SK-N-MC (cell line): Measurements from ENCODE around the gene SBF2.

ENCODE experiments used
- DNase-seq: peaks from one replicate; pipeline ENCODE4 v3.0.0-alpha.2; 2011; ENCODE audit warnings: low read depth, low spot score
- H3K27ac ChIP-seq: fragments of 200-600 bp; sonication (generic); 2 replicates; pipeline ENCODE4 v1.5.1; 2016; ENCODE audit warnings: mixed run types
- H3K36me3 ChIP-seq: fragments of 200-600 bp; sonication (generic); 2 replicates; pipeline ENCODE4 v1.6.1; 2017; ENCODE audit warnings: antibody characterized with exemption, low read length, mixed read lengths; ENCODE audit not compliant: insufficient read depth
- H3K4me3 ChIP-seq: fragments of 200-600 bp; sonication (generic); 2 replicates; pipeline ENCODE4 v1.5.1; 2016
- H3K9ac ChIP-seq: fragments of 200-600 bp; sonication (generic); 2 replicates; pipeline ENCODE4 v1.8.0; 2017; ENCODE audit warnings: mixed run types, mixed read lengths; ENCODE audit not compliant: insufficient read length
- H3K9me3 ChIP-seq: fragments of 200-600 bp; sonication (generic); 2 replicates; pipeline ENCODE4 v1.6.1; 2017; ENCODE audit warnings: low read depth, mild to moderate bottlenecking, antibody characterized with exemption, low read length, moderate library complexity, mixed read lengths
- EZH2 ChIP-seq: fragments of 200-600 bp; sonication (generic); IDR thresholded peaks from one replicate; pipeline ENCODE4 v1.6.1; 2017; ENCODE audit warnings: antibody characterized with exemption
- FOXP2 ChIP-seq: optimal IDR thresholded peaks from 2 replicates; pipeline ENCODE3; 2011; ENCODE audit warnings: mild to moderate bottlenecking, moderate library complexity; ENCODE audit not compliant: insufficient read depth; ENCODE audit errors: extremely low read length, control extremely low read depth
- POLR2AphosphoS5 ChIP-seq: IDR thresholded peaks from 2 replicates; pipeline ENCODE4 v1.6.1; 2012; ENCODE audit warnings: mild to moderate bottlenecking, low read depth, low read length, borderline replicate concordance

The SBF2 gene

DNA sequence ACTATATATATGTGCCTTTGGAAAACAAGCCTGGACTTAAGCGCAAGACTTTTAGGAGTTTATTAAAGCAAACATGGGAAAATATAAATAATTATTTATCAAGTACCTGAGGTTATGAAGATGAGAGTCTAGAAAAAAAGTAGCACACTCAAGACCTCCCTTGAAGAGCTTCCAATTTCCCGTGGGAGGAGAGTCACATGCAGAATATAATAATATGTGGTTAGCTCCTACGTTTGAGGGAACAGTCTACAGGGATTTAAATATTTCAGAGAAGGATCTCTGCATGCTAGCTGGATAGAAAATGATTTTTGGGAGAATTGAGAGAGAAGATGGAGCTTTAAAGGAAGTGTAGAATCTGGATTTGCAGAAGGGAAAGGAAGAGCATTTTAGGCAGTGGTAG lies 446.4 kb downstream of the SBF2 start:
- Histone ChIP-seq H3K4me3 (no peak overlapping the region), H3K27ac (no peak overlapping the region), H3K9ac (no peak overlapping the region), H3K36me3 (peaks cover 31% of the 10 kb centered on the region; the same call in 1 of the 2 replicates), H3K9me3 (no peaks in the 10 kb centered on the region)
- no peak for DNase-seq
- TF ChIP-seq FOXP2, result no peak
- no peak for TF ChIP-seq EZH2

DNA sequence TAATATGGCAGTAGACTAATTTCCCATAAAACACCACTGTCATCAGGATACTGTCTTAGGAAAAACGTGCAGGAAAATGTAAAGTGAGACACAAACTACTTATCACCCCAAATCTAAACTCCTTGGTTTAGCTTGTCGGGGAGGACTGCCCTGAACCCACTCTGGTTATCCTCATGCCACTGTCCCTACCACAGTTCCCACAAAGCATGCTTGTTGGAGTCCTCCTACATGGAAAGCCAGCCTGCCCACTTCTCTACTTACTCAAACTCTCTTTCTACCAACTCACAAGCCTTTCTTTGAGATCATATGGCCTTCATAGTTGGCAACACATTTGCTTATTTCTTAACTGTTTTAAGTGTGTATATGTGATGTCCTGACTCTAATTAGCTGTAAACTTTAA lies 451.1 kb downstream of the SBF2 start:
- H3K27ac ChIP-seq, result no peak overlapping the region

DNA sequence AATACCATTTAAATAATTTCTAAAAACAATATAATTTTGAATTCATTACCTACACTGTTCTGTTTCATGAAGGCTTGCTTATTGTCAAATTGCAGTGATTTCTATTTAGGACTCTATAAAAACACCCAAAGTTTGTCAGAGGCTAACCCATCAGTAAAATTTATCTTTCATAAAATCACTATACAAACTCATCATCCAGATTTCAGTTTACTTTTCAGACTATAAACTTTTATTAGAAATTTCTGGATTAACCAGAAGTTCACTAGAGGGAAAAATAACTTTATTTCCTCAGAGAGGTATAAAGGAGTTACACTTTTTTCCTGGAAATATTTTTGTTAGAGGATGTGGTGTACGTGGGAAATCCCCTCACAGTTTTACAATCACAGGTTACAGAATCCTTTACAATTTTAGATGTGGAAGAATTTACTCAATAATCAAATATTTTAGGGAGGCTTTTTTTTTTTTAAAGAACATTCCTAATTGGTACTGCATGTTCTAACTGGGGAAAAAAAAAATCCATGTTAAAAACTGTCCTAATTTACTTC lies 453.5 kb downstream of the SBF2 start:
- no peak overlapping the region for H3K9ac ChIP-seq
- H3K36me3 ChIP-seq, result peaks cover 20% of the 10 kb centered on the region; the same call in 1 of the 2 replicates
- H3K27ac ChIP-seq, result no peak overlapping the region
- no peak for DNase-seq
- H3K9me3 ChIP-seq, result no peaks in the 10 kb centered on the region
- H3K4me3 ChIP-seq, result no peak overlapping the region
- TF ChIP-seq POLR2AphosphoS5, result no peak
- TF ChIP-seq EZH2, result no peak
- TF ChIP-seq FOXP2, result no peak

More for the DNA sequence above, 451.1 kb downstream of the SBF2 start:
- TF ChIP-seq POLR2AphosphoS5 (no peak), FOXP2 (no peak)
- Histone ChIP-seq H3K4me3 (no peak overlapping the region), H3K36me3 (peaks cover 35% of the 10 kb centered on the region; the same call in 1 of the 2 replicates), H3K9me3 (no peaks in the 10 kb centered on the region), H3K9ac (no peak overlapping the region)
- no peak for DNase-seq

DNA sequence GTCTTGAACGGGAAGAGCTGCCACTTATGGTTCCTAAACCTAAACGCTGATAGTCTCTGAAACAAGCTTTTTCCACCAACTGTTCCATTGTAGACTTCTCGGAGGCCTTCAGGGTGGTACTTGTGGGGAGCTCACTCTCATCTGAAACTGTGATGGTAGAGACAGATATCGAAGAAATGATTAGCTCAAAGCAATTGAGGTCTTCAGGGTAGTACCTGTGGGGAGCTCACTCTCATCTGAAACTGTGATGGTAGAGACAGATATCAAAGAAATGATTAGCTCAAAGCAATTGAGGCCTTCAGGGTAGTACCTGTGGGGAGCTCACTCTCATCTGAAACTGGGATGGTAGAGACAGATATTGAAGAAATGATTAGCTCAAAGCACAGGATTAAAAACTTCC lies 454.5 kb downstream of the SBF2 start:
- H3K9me3 ChIP-seq, result no peaks in the 10 kb centered on the region
- no peak for DNase-seq
- H3K27ac ChIP-seq, result no peak overlapping the region
- no peak for TF ChIP-seq EZH2
- TF ChIP-seq FOXP2, result no peak
- no peak for TF ChIP-seq POLR2AphosphoS5
- H3K9ac ChIP-seq, result no peak overlapping the region
- H3K4me3 ChIP-seq, result no peak overlapping the region
- H3K36me3 ChIP-seq, result peaks cover 15% of the 10 kb centered on the region; the same call in 1 of the 2 replicates

DNA sequence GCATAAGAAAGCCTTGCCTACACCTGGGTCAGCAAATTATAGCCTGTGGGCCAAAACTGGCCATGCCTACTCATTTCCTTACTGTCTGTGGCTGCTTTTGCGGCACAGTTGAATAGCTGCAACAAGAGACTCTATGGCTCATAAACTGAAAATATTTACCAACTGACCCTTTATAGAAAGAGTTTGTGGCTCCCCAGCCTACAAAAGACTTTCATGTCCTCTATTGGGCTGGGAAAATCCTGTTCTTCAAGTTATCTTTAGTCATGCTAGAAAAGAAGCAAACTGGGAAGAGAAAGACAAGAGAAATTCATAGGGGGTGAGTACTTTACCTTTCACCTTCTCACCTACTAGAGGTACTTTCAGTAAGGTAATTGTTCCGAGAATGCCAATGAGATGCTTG lies 455.1 kb downstream of the SBF2 start:
- Histone ChIP-seq H3K9ac (no peak overlapping the region), H3K36me3 (peaks cover 12% of the 10 kb centered on the region; the same call in 1 of the 2 replicates), H3K4me3 (no peak overlapping the region), H3K27ac (no peak overlapping the region), H3K9me3 (no peaks in the 10 kb centered on the region)
- no peak for DNase-seq
- TF ChIP-seq POLR2AphosphoS5, result no peak
- no peak for TF ChIP-seq FOXP2
- TF ChIP-seq EZH2, result no peak

DNA sequence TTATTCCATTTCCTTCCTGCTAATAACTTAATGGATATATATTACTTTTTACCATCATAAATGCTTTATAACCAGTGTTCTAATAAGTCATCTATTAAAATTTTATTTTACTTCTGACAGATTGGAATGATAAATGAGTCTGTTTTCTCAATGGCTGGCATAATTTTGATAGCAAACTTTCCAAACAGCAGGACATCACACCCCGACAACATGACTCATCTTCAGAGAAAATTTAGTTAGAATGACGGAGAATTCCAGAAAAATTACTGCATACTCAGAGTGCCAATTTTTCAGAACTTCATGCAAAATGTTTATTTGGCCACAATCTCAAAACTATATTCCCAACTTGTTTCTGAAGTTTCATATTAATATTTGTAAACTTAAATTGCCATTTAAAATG lies 455.8 kb downstream of the SBF2 start:
- Histone ChIP-seq H3K9ac (no peak overlapping the region), H3K27ac (no peak overlapping the region), H3K9me3 (no peaks in the 10 kb centered on the region), H3K4me3 (no peak overlapping the region), H3K36me3 (peaks cover 12% of the 10 kb centered on the region; the same call in 1 of the 2 replicates)
- no peak for DNase-seq
- TF ChIP-seq POLR2AphosphoS5 (no peak), EZH2 (no peak), FOXP2 (no peak)

DNA sequence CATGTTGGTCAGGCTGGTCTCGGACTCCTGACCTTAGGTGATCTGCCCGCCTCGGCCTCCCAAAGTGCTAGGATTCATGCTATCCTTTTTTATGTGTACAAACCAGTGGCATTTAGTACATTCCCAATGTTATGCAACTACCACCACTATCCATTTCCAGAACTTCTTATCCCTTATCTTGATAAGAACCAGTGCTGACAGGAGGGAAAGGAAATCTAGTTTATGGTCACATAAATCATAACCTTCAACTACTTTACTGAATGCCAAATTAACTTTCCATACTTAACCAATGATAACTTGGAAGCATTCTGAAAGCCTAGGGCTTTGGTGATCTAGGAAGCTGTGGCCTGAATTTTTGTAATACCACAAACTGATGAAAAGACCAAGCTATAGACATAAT lies 459.7 kb downstream of the SBF2 start:
- Histone ChIP-seq H3K9ac (no peak overlapping the region), H3K36me3 (peaks cover 12% of the 10 kb centered on the region; the same call in 1 of the 2 replicates), H3K4me3 (no peak overlapping the region), H3K27ac (no peak overlapping the region), H3K9me3 (no peaks in the 10 kb centered on the region)
- TF ChIP-seq EZH2 (no peak), FOXP2 (no peak), POLR2AphosphoS5 (no peak)
- DNase-seq, result no peak

DNA sequence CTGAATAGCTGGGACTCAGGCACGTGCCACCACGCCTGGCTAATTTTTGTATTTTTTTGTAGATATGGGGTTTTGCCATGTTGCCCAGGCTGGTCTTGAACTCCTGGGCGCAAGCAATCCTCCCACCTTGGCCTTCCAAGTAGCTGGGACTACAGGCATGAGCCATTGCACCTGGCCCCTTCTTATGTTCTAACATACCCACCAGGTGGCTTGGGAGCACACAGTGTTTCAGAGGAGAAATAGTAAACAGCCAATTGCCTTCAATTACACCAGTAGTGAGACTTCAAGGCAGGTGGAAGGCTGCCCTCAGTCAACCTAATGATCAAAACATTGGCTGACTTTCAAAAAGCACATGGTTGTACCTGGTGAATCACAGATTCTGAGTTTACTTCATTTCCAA lies 462.9 kb downstream of the SBF2 start:
- H3K36me3 ChIP-seq, result peaks cover 7% of the 10 kb centered on the region; the same call in 1 of the 2 replicates

DNA sequence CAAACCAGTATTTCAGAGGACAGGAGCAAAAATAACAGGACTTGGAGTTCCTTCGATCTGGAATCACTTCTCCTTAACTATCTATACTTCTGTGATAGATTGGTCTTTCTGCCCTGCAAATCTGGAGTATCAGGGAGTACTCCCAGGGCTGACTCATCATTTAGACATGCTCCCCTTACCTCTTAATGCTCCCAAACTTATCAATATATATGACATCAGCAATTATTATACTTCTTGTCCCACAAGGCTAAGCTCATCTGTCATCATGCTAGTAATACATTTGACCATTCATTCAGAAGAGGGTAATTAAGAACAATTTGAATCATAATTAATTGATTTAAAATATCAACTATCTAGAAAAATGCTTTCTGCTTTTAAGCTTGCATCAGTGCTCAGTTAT lies 466.3 kb downstream of the SBF2 start:
- no peak overlapping the region for H3K4me3 ChIP-seq
- no peak overlapping the region for H3K9ac ChIP-seq
- H3K9me3 ChIP-seq, result no peaks in the 10 kb centered on the region
- TF ChIP-seq EZH2 (no peak), POLR2AphosphoS5 (no peak), FOXP2 (no peak)
- H3K36me3 ChIP-seq, result peaks cover 7% of the 10 kb centered on the region; the same call in 1 of the 2 replicates
- H3K27ac ChIP-seq, result no peak overlapping the region
- DNase-seq, result no peak

More for the DNA sequence above, 462.9 kb downstream of the SBF2 start:
- H3K9ac ChIP-seq, result no peak overlapping the region
- no peaks in the 10 kb centered on the region for H3K9me3 ChIP-seq
- H3K4me3 ChIP-seq, result no peak overlapping the region
- no peak overlapping the region for H3K27ac ChIP-seq
- no peak for TF ChIP-seq FOXP2
- TF ChIP-seq POLR2AphosphoS5, result no peak
- no peak for TF ChIP-seq EZH2
- no peak for DNase-seq
